IPS DF 19.7 (cell line): ENCODE results near the gene ALB.

Experiments used
- DNase-seq: peaks from one replicate; pipeline ENCODE4 v3.0.0-alpha.2; 2013; ENCODE audit warnings: low read depth, low spot score

Gene ALB

DNA sequence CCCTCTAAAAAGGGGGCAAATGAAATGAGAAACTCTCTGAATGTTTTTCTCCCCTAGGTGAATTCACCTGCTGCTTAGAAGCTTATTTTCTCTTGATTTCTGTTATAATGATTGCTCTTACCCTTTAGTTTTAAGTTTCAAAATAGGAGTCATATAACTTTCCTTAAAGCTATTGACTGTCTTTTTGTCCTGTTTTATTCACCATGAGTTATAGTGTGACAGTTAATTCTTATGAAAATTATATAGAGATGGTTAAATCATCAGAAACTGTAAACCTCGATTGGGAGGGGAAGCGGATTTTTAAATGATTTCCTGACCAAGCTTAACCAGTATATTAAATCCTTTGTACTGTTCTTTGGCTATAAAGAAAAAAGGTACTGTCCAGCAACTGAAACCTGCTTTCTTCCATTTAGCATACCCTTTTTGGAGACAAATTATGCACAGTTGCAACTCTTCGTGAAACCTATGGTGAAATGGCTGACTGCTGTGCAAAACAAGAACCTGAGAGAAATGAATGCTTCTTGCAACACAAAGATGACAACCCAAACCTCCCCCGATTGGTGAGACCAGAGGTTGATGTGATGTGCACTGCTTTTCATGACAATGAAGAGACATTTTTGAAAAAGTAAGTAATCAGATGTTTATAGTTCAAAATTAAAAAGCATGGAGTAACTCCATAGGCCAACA is 4.2 kb downstream of the ALB start:
- no peak for DNase-seq

GRCh38 chr4:73409012-73409862 is 5.2 kb downstream of the ALB start:
- DNase-seq = no peak

DNA sequence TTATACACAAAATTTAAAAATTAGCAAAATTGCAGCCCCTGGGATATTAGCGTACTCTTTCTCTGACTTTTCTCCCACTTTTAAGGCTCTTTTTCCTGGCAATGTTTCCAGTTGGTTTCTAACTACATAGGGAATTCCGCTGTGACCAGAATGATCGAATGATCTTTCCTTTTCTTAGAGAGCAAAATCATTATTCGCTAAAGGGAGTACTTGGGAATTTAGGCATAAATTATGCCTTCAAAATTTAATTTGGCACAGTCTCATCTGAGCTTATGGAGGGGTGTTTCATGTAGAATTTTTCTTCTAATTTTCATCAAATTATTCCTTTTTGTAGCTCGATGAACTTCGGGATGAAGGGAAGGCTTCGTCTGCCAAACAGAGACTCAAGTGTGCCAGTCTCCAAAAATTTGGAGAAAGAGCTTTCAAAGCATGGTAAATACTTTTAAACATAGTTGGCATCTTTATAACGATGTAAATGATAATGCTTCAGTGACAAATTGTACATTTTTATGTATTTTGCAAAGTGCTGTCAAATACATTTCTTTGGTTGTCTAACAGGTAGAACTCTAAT is 6.0 kb downstream of the ALB start:
- DNase-seq = no peak

GRCh38 chr4:73410916-73411730 is 7.0 kb downstream of the ALB start:
- DNase-seq = no peak

GRCh38 chr4:73411731-73412414 is 7.8 kb downstream of the ALB start:
- DNase-seq = no peak

GRCh38 chr4:73413294-73413755 is 9.2 kb downstream of the ALB start:
- no peak for DNase-seq

DNA sequence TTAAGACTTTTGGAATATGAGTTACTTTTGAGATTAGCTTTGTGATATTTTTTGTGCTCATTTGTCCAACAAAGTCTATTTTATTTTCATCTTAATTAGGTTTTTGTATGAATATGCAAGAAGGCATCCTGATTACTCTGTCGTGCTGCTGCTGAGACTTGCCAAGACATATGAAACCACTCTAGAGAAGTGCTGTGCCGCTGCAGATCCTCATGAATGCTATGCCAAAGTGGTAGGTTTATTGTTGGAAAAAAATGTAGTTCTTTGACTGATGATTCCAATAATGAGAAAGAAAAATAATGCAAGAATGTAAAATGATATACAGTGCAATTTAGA is 10.8 kb downstream of the ALB start:
- no peak for DNase-seq

- DNase-seq = no peak
Observed at GRCh38 chr4:73415807-73416238, 11.7 kb downstream of the ALB start.

GRCh38 chr4:73416423-73417087 is 12.5 kb downstream of the ALB start:
- DNase-seq = no peak

- no peak for DNase-seq
Observed at GRCh38 chr4:73417342-73417741, 13.3 kb downstream of the ALB start.

DNA sequence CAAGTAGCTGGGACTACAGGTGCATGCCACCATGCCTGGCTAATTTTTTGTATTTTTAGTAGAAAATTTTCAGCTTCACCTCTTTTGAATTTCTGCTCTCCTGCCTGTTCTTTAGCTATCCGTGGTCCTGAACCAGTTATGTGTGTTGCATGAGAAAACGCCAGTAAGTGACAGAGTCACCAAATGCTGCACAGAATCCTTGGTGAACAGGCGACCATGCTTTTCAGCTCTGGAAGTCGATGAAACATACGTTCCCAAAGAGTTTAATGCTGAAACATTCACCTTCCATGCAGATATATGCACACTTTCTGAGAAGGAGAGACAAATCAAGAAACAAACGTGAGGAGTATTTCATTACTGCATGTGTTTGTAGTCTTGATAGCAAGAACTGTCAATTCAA is 13.9 kb downstream of the ALB start:
- no peak for DNase-seq

GRCh38 chr4:73418677-73419076 is 14.6 kb downstream of the ALB start:
- DNase-seq = no peak

GRCh38 chr4:73419106-73420038 is 15.3 kb downstream of the ALB start:
- DNase-seq = no peak

GRCh38 chr4:73420615-73421014 is 16.5 kb downstream of the ALB start:
- DNase-seq = no peak

GRCh38 chr4:73421708-73422457 is 17.8 kb downstream of the ALB start:
- DNase-seq = no peak

GRCh38 chr4:73422458-73422752 is 18.3 kb downstream of the ALB start:
- no peak for DNase-seq

- DNase-seq = no peak
Observed at GRCh38 chr4:73423184-73423583, 19.1 kb downstream of the ALB start.

DNA sequence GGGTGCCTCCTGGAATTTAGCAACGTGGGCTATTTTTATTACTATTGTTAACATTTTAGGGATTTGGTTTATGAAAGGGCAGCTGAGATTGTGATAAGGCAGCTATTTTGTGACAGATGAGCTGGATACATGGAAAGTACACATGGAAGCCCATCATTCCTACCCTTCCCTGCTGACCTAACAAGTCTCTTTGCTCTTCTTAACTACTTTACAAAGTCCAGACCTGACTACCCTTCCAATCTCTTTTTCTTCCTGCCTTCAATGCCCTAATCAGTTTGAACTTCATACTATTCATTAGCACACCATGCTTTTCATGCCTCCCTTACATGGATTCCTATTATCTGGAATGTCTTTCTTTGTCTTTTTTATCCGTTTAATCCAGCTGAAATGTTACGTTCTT is 22.6 kb downstream of the ALB start:
- DNase-seq = no peak

DNA sequence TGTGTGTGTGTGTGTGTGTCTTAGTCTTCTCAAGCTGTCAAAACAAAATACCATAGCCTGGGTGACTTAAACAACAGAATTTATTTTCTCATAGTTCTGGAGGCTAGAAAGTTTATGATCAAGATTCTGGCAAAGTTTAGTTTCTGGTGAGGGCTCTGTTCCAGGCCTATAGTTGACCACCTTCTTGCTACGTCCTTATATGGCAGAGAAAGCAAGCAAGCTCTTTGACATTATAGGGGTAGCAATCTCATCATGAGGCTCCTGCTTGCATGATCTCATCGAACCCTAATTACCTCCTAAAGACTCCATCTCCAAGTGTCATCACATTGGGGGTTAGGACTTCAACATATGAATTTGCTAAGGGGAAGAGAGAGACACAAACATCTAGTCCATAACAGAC is 25.0 kb downstream of the ALB start:
- DNase-seq = no peak
